Measurements from ENCODE around the gene FXYD4.

FXYD4 gene

DNA sequence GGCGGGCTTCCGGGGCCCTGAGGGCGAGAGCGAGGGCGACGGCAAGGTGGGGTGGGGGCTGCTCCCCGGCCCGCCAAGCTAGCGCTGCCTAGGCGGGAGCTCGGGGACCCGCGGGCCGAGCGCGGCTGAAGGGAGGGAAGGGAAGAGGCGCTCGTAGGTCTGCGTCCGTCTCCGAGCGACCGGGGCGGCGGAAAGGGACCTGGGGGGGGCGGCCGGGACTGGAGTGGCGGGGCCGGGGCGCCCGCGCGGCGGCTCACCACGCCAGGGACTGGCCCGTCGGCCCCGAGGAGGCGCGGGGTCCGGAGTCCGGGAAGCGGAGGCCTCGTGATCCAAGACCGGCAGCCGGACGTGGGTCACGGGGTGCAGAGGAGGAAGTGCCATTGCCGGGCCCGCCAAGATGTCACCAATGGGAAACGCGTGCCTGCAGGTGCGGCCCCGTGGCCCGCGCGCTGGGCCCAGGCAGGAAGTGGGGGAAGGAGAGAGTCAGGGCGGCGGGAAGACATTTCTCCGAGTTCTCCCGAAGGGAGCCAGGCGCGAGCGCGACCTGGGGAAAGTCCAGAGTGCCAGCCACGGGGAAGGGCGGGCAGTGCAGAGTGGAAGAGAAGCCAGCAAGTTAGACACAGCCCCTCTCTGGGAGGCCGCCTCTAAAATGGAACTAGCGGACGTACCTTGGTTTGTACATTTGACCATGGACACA, 25.6 kb downstream of the FXYD4 start:
- Histone ChIP-seq H3K4me3 (peak overlapping the region; percentile 94), H3K27ac (peak overlapping the region; percentile 99 to 100)
- TF ChIP-seq, protein P1, sequence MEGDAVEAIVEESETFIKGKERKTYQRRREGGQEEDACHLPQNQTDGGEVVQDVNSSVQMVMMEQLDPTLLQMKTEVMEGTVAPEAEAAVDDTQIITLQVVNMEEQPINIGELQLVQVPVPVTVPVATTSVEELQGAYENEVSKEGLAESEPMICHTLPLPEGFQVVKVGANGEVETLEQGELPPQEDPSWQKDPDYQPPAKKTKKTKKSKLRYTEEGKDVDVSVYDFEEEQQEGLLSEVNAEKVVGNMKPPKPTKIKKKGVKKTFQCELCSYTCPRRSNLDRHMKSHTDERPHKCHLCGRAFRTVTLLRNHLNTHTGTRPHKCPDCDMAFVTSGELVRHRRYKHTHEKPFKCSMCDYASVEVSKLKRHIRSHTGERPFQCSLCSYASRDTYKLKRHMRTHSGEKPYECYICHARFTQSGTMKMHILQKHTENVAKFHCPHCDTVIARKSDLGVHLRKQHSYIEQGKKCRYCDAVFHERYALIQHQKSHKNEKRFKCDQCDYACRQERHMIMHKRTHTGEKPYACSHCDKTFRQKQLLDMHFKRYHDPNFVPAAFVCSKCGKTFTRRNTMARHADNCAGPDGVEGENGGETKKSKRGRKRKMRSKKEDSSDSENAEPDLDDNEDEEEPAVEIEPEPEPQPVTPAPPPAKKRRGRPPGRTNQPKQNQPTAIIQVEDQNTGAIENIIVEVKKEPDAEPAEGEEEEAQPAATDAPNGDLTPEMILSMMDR (IDR thresholded peaks at IDR 0.05) = no peak
- peak; percentile 93 for DNase-seq (ENCODE audit: low spot score)

DNA sequence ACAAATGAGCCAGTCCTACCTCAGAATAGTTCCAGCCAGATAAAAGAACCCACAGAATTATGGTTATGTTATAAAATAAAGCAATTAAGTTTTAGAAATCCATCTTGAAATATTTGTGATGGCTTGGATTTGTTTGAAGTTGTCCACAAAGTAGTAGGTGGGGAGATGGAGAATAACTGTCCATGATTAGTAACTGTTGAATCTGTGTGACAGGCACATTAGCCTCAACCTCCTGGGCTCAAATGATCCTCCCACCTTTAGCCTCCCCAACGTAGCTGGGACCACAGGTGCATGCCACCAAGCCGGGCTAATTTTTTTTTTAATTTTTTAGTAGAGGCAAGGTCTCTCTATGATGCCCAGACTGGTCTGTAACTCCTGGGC, 27.5 kb downstream of the FXYD4 start:
- no peak overlapping the region for H3K4me3 ChIP-seq
- DNase-seq (ENCODE audit: low spot score) = no peak
- TF ChIP-seq, protein P1 (IDR thresholded peaks at IDR 0.05) = no peak
- no peak overlapping the region for H3K27ac ChIP-seq

DNA sequence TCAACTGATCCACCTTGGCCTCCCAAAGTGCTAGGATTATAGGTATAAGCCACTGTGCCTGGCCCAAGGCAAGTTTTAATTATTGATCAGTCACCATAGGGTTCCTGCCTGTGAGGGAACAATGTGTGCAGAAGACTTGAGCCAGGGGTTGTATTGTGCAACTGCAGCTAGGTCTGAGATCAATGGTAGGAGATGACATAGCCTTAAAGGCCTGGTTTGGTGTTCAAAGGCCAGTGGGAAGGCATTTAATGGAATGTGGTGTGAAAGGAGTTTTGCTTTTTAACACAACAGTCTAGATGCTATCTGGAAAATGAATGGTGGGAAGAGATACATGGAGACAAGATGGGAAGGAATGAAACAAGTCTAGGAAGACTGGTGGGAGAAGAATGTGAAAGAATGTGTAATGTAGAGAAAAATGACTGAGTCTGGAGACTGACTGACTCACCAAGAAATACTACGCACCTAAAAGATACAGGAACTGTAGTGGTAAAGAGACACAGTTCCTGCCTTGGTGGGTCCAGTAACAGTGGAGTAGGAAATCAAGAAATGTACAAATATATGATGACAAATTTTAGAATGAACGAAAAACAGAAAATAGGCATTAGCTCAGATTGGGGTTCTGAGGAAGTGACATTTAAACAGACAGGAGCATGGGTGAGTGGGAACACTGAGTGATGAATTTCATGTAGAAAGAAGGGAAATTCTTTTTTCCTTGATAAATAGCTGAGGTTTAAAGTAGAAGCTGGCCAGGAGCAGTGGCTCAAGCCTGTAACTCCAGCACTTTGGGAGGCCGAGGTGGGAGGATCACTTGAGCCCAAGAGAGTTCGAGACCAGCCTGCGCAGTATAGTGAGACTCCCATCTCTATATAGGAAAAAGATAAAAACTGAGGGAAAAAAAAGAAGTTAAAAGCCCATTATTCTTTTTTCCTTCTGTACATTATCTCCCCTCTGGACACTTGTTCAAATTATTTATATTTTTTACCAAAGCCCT, 28.2 kb downstream of the FXYD4 start:
- no peak overlapping the region for H3K27ac ChIP-seq
- TF ChIP-seq, protein P1 (IDR thresholded peaks at IDR 0.05) = no peak
- H3K4me3 ChIP-seq = no peak overlapping the region
- peak; percentile 35 for DNase-seq (ENCODE audit: low spot score)

DNA sequence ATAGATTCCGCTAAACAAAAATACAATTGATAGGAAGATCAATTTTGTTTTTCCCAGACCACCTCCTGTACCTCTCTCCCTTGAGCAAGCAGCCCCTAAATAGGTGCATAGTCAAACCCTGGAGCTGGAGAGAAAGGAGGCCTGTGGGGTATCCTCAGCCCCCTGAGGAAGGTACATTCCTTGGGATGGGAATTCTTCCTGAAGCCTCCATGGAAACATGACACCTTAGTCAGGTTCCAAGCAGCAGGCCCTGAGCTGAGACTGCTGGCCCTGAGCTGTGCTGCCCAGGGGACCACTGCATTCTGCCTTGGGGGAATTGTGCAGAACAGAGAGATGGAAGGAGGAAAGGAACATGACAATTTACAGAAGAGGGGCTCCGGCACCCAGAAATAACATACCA, 30.2 kb downstream of the FXYD4 start:
- peak; percentile 28 for DNase-seq (ENCODE audit: low spot score)
- no peak overlapping the region for H3K27ac ChIP-seq
- TF ChIP-seq, protein P1 (IDR thresholded peaks at IDR 0.05) = no peak
- no peak overlapping the region for H3K4me3 ChIP-seq

DNA sequence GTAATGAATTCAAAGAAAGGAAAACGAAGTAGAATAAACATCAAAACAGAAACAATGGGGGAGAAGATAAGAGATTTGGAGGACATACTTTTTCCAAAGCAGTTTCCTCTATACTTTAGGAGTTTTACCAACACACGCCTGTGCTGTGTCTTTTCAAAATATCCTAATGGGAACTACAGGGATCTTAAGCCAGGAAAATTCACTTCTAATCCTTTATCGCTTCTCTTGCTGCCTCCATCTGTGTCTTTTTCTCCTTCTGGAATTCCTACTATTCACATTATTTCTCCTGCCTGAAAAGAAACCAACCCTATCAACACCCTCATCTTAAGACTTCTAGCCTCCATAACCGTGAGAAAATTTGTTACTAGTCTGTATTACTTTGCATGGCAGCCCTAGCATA, 30.7 kb downstream of the FXYD4 start:
- TF ChIP-seq, protein P1 (IDR thresholded peaks at IDR 0.05) = no peak
- Histone ChIP-seq H3K27ac (no peak overlapping the region), H3K4me3 (no peak overlapping the region)
- no peak for DNase-seq (ENCODE audit: low spot score)

DNA sequence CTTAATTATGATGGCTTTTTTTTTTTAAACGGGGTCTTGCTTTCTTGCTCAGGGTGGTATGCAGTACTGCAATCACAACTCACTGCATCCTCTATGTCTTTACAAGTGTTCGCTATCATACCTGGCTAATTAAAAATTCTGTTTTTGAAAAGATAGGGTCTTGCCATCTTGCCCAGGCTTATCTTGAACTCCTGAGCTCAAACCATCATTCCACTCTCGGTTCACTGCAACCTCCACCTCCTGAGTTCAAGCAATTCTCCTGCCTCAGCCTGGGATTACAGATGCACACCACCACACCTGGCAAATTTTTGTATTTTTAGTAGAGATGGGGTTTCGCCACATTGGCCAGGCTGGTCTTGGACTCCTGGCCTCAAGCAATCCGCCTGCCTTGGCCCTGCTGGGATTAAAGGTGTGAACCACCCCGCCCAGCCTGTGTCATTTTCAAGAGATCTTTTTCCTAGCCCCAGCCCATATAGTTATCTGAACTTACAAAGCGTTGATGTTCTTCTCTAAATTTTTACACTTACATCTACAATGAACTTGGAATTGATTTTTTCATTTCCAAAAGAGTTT, 31.5 kb downstream of the FXYD4 start:
- TF ChIP-seq, protein P1 (IDR thresholded peaks at IDR 0.05) = no peak
- DNase-seq (ENCODE audit: low spot score) = peak; percentile 36
- Histone ChIP-seq H3K4me3 (no peak overlapping the region), H3K27ac (no peak overlapping the region)

Measured in coronary artery (tissue), 2 donors.